HepG2 (cell line): Measurements from ENCODE around the gene PRKCB. TPM values are rescaled to one million over a fixed set of nuclear protein-coding genes. Genes with fewer than 3 reads are reported as not detected.

ENCODE experiments used
- ATAC-seq: fragments of 200-7000 bp; cut with Tn5 transposase; 3 replicates; pipeline ENCODE4 v1.9.1; 2020; ENCODE audit warnings: mild to moderate bottlenecking, moderate library complexity
- BruUV-seq: library from RNA; stranded (reverse); fragments of 400-500 nt; replicated peaks from 2 replicates; lab custom pipeline; 2021; lab: Mats Ljungman, UMichigan
- CTCF ChIA-PET: fragments of 300-600 bp; formaldehyde crosslinking; extraction: SDS; loops from one replicate; lab custom pipeline; 2021; ENCODE audit warnings: low total read pairs, inconsistent platforms, low intra/inter-chr PET ratio; lab: Yijun Ruan, JAX
- POLR2A ChIA-PET: fragments of 350-600 bp; sonication (Branson Sonifier 250); formaldehyde crosslinking; loops from one replicate; lab custom pipeline; 2020; ENCODE audit warnings: antibody characterized with exemption, inconsistent platforms; lab: Yijun Ruan, JAX
- DNase-seq: peaks from one replicate; pipeline ENCODE4 v3.0.0-alpha.2; 2015; ENCODE audit warnings: low spot score
- FAIRE-seq: peaks from 3 replicates; lab custom pipeline; 2011; peaks lifted over from hg19 to GRCh38; lab: Jason Lieb, UNC
- H2AFZ ChIP-seq: one replicate; pipeline ENCODE4 v1.6.1; 2011; ENCODE audit warnings: low read length, inconsistent platforms
- H3K27ac ChIP-seq: fragments of 300-600 bp; 3 replicates; pipeline ENCODE4 v1.8.0; 2011; ENCODE audit warnings: mixed run types, mild to moderate bottlenecking, mixed read lengths, low read length, inconsistent platforms; ENCODE audit not compliant: insufficient read depth; ENCODE audit errors: extremely low read length
- H3K27me3 ChIP-seq, 2 experiments: fragments of 200-600 bp in 1 of 2; 2 replicates in 1 of 2; 3 replicates in 1 of 2; pipeline versions ENCODE4 v1.6.0 to v1.8.0; 2011; ENCODE audit warnings: low read length in 2 of 2, mild to moderate bottlenecking in 2 of 2, moderate library complexity in 2 of 2, inconsistent platforms in 1 of 2; ENCODE audit not compliant: insufficient read depth in 2 of 2, control insufficient read depth in 1 of 2
- H3K36me3 ChIP-seq, 2 experiments: fragments of 200-600 bp in 1 of 2; replicated peaks in 1 of 2; 2 replicates in 1 of 2; 3 replicates in 1 of 2; pipeline versions ENCODE4 v1.5.1 to v1.8.0; 2011; ENCODE audit warnings: low read length in 2 of 2, inconsistent platforms in 1 of 2; ENCODE audit not compliant: insufficient read depth in 2 of 2, control insufficient read depth in 1 of 2
- H3K4me1 ChIP-seq: 2 replicates; pipeline ENCODE4 v1.5.1; 2012; ENCODE audit warnings: low read length, inconsistent platforms; ENCODE audit not compliant: insufficient read depth
- H3K4me2 ChIP-seq: 2 replicates; pipeline ENCODE4 v1.6.0; 2011; ENCODE audit warnings: low read depth, low read length, inconsistent platforms
- H3K4me3 ChIP-seq, 3 experiments: fragments of 200-600 bp in 1 of 3; sonication (generic), shearing (Covaris generic) in 1 of 3; replicated peaks in 1 of 3; 2 replicates each; pipeline ENCODE4 v1.5.1; 2011 to 2016; ENCODE audit warnings: low read length in 3 of 3, inconsistent platforms in 2 of 3, low read depth in 2 of 3, mild to moderate bottlenecking in 2 of 3, control low read depth in 1 of 3, mixed read lengths in 1 of 3; ENCODE audit not compliant: insufficient read depth in 1 of 3
- H3K79me2 ChIP-seq: one replicate; pipeline ENCODE4 v1.6.1; 2011; ENCODE audit warnings: low read length, inconsistent platforms; ENCODE audit not compliant: insufficient read depth
- H3K9ac ChIP-seq: 2 replicates; pipeline ENCODE4 v1.6.0; 2011; ENCODE audit warnings: mild to moderate bottlenecking, low read depth, low read length, inconsistent platforms; ENCODE audit not compliant: insufficient read depth
- H3K9me3 ChIP-seq: 2 replicates; pipeline ENCODE4 v1.5.1; 2012; ENCODE audit warnings: mild to moderate bottlenecking, low read length
- H4K20me1 ChIP-seq: 2 replicates; pipeline ENCODE4 v1.6.0; 2011; ENCODE audit warnings: inconsistent platforms, mild to moderate bottlenecking, low read length, moderate library complexity; ENCODE audit not compliant: insufficient read depth
- CBFB ChIP-seq: sonication (generic); formaldehyde crosslinking; IDR thresholded peaks from 2 replicates; pipeline ENCODE4 v1.4.0; 2020; ENCODE audit warnings: missing genetic modification reagents
- IKZF1 ChIP-seq: fragments of 450-650 bp; IDR thresholded peaks from 2 replicates; pipeline ENCODE4 v1.7.1; 2016
- KAT2B ChIP-seq: fragments of 150-350 bp; IDR thresholded peaks from 2 replicates; pipeline ENCODE4 v1.6.1; 2014; ENCODE audit warnings: low read depth, low read length, borderline replicate concordance
- NPAS2 ChIP-seq: sonication (generic); formaldehyde crosslinking; IDR thresholded peaks from 2 replicates; pipeline ENCODE4 v1.8.0; 2022; ENCODE audit warnings: mild to moderate bottlenecking, missing genetic modification reagents, borderline replicate concordance
- NR3C1 ChIP-seq: sonication (generic); formaldehyde crosslinking; IDR thresholded peaks from 2 replicates; pipeline ENCODE4 v1.4.0; 2020; ENCODE audit warnings: missing genetic modification reagents
- PTBP1 ChIP-seq: fragments of 200-400 bp; formaldehyde crosslinking; IDR thresholded peaks from 2 replicates; pipeline ENCODE4 v1.6.1; 2018; ENCODE audit warnings: low read length, low read depth; ENCODE audit not compliant: poor library complexity, severe bottlenecking
- RFXAP ChIP-seq: sonication (generic); formaldehyde crosslinking; IDR thresholded peaks from 2 replicates; pipeline ENCODE4 v1.4.0; 2020; ENCODE audit warnings: missing genetic modification reagents, borderline replicate concordance
- SOX5 ChIP-seq: IDR thresholded peaks from 2 replicates; pipeline ENCODE4 v1.6.1; 2016; ENCODE audit warnings: borderline replicate concordance
- SOX6 ChIP-seq, 2 experiments: fragments of 450-650 bp in 1 of 2; sonication (generic) in 1 of 2; formaldehyde crosslinking in 1 of 2; IDR thresholded peaks; 2 replicates each; pipeline versions ENCODE4 v1.4.0 to v1.6.1; 2017 to 2020; ENCODE audit warnings: antibody characterized with exemption in 1 of 2, mild to moderate bottlenecking in 1 of 2, missing genetic modification reagents in 1 of 2
- ZNF292 ChIP-seq: sonication (generic); formaldehyde crosslinking; IDR thresholded peaks from 2 replicates; pipeline ENCODE4 v1.8.1; 2022; ENCODE audit warnings: mild to moderate bottlenecking, low read depth, missing genetic modification reagents, borderline replicate concordance
- ZNF446 ChIP-seq: sonication (generic); formaldehyde crosslinking; IDR thresholded peaks from 2 replicates; pipeline ENCODE4 v1.5.0; 2020; ENCODE audit warnings: mild to moderate bottlenecking, missing genetic modification reagents
- ZNF616 ChIP-seq: sonication (generic); formaldehyde crosslinking; IDR thresholded peaks from 2 replicates; pipeline ENCODE4 v1.5.0; 2020; ENCODE audit warnings: low read depth, mild to moderate bottlenecking, missing genetic modification reagents
- WGBS: methylation state at CpG from one replicate; pipeline ENCODE4 v1.1.6; 2017; ENCODE audit warnings: low lambda C conversion rate; 5-methylcytosine and 5-hydroxymethylcytosine counted together
- in situ Hi-C: cut with HindIII; loops from 2 replicates; pipeline ENCODE4 v1.10.0; 2017; ENCODE audit warnings: low pct_unique_long_range_greater_than_20kb; ENCODE audit not compliant: extremely low pct_ligation_motif_present
- intact Hi-C: fragments of 100-400 bp; cut with micrococcal nuclease; formaldehyde crosslinking; loops from one replicate; pipeline ENCODE4 v1.10.0; 2022; ENCODE audit not compliant: unreplicated experiment
- polyA plus RNA-seq, 8 experiments: library from polyadenylated mRNA; depleted of rRNA in 3 of 8; stranded (reverse) in 7 of 8; unstranded in 1 of 8; fragments of >200 nt; fragmentation: Illumina TruSeq in 4 of 8; extraction: Trizol in 4 of 8; gene quantifications; 2 replicates each; pipeline versions ENCODE4 v1.2.1 to v1.2.3, GENCODE V29; 2011 to 2016; ENCODE audit warnings: low read depth in 4 of 8, missing spikeins in 1 of 8, mixed read lengths in 1 of 8; ENCODE audit not compliant: insufficient read depth in 1 of 8
- total RNA-seq, 5 experiments: library from RNA; depleted of rRNA; stranded (reverse); fragments of >200 nt; fragmentation: Illumina TruSeq; extraction: Trizol; gene quantifications; 2 replicates each; pipeline ENCODE4 v1.2.3, GENCODE V29; 2016; ENCODE audit warnings: low read depth in 1 of 5
- TF ChIP-seq, protein P1 (sequence below): IDR thresholded peaks from 2 replicates; pipeline ENCODE4 v1.6.1; 2016; ENCODE audit warnings: missing genetic modification reagents, missing compliant biosample characterization
- TF ChIP-seq, protein P2 (sequence below): sonication (generic); formaldehyde crosslinking; IDR thresholded peaks from 2 replicates; pipeline ENCODE4 v1.5.1; 2020; ENCODE audit warnings: mild to moderate bottlenecking, missing genetic modification reagents, borderline replicate concordance
- TF ChIP-seq, protein P3 (sequence below): sonication (generic); formaldehyde crosslinking; IDR thresholded peaks from 2 replicates; pipeline ENCODE4 v1.4.0; 2020; ENCODE audit warnings: missing genetic modification reagents
- TF ChIP-seq, protein P4 (sequence below): sonication (generic); formaldehyde crosslinking; IDR thresholded peaks from 2 replicates; pipeline ENCODE4 v1.4.0; 2020; ENCODE audit warnings: mild to moderate bottlenecking, missing genetic modification reagents

Gene PRKCB
- total and polyA plus RNA-seq, 2 of the 13 experiments (the other 11 are each of a cell fraction or from before 2014, with no cell fraction given): 0.01 TPM; not detected in 1

DNA sequence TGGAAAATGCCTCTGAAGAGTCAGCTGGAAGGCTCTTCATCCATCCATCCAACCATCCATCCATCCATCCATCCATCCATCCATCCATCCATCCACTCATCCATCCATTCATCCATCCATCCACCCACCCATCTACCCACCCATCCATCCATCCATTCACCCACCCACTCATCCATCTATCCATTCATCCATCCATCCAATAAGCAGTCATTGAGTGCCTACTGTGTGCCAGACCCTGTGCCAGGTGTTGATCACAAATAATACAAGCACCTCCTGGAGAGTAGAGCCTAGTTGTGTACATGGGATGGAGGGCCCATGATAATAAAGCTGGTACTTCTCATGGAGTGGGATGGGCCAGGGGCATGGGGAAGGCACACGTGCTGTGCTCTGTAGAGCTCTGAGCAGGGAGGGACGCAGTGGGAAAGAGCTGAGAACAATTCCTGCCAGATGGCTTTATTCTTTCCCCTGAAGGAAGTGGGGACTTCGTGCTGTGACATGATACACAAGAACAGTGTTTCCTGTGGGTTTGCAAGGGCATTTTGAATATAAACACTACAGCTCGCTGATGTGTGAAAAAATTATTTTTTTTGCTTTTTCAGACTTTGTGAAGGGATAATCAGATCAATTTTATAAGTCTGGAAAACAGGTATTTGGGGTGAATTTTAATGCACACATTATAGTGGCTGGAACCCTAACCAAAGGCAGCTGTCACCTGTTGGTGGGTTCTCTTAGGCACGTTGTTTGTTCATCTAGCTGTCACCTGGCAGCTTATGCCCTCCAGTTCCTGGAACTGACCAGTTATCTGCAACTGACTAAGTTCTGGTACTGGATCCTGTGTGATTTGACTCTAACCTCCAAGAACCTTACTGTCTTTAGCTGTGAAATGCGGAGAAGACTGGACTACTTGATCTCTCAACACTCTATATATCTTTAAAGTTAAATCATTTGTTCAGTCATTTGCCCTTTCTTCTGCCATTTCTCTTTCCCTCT is 61.3 kb downstream of the PRKCB start:
- ATAC-seq (no peak), FAIRE-seq (no peak), DNase-seq (no peak)
- in situ Hi-C loops: loop anchor here (5.0 kb wide), 1 partner anchor 50 kb away; no protein-coding TSS in a partner anchor
- intact Hi-C loops: no loop called here
- Histone ChIP-seq H3K79me2 (no peaks in the 10 kb centered on the region), H3K36me3 (no peaks in the 10 kb centered on the region), H3K4me1 (no peaks in the 10 kb centered on the region), H3K9ac (no peak overlapping the region), H4K20me1 (no peaks in the 10 kb centered on the region), H3K27ac (no peak overlapping the region), H3K27me3 (peaks cover 0 to 5% of the 10 kb centered on the region in 2 experiments; a peak in 1 of 5 replicates), H2AFZ (no peak overlapping the region), H3K4me2 (no peak overlapping the region), H3K9me3 (no peaks in the 10 kb centered on the region), H3K4me3 (no peak overlapping the region)
- TF ChIP-seq SOX5 (no peak), NR3C1 (CRISPR knock-in tag) (no peak), RFXAP (no peak), NPAS2 (no peak), ZNF616 (CRISPR knock-in tag) (no peak), IKZF1 (no peak), SOX6 (IDR thresholded peaks at IDR 0.05) (no peak), SOX6 (CRISPR knock-in tag; IDR thresholded peaks at IDR 0.05) (no peak), KAT2B (no peak), ZNF446 (CRISPR knock-in tag) (no peak), CBFB (CRISPR knock-in tag) (no peak), ZNF292 (CRISPR knock-in tag) (no peak), PTBP1 (no peak)
- TF ChIP-seq, protein P1, sequence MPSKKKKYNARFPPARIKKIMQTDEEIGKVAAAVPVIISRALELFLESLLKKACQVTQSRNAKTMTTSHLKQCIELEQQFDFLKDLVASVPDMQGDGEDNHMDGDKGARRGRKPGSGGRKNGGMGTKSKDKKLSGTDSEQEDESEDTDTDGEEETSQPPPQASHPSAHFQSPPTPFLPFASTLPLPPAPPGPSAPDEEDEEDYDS: no peak
- TF ChIP-seq, protein P2, sequence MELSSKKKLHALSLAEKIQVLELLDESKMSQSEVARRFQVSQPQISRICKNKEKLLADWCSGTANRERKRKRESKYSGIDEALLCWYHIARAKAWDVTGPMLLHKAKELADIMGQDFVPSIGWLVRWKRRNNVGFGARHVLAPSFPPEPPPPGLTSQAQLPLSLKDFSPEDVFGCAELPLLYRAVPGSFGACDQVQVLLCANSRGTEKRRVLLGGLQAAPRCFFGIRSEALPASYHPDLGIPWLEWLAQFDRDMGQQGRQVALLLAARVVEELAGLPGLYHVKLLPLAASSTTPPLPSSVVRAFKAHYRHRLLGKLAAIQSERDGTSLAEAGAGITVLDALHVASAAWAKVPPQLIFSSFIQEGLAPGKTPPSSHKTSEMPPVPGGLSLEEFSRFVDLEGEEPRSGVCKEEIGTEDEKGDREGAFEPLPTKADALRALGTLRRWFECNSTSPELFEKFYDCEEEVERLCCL (CRISPR knock-in tag): no peak
- TF ChIP-seq, protein P3, sequence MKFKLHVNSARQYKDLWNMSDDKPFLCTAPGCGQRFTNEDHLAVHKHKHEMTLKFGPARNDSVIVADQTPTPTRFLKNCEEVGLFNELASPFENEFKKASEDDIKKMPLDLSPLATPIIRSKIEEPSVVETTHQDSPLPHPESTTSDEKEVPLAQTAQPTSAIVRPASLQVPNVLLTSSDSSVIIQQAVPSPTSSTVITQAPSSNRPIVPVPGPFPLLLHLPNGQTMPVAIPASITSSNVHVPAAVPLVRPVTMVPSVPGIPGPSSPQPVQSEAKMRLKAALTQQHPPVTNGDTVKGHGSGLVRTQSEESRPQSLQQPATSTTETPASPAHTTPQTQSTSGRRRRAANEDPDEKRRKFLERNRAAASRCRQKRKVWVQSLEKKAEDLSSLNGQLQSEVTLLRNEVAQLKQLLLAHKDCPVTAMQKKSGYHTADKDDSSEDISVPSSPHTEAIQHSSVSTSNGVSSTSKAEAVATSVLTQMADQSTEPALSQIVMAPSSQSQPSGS (CRISPR knock-in tag): no peak
- TF ChIP-seq, protein P4, sequence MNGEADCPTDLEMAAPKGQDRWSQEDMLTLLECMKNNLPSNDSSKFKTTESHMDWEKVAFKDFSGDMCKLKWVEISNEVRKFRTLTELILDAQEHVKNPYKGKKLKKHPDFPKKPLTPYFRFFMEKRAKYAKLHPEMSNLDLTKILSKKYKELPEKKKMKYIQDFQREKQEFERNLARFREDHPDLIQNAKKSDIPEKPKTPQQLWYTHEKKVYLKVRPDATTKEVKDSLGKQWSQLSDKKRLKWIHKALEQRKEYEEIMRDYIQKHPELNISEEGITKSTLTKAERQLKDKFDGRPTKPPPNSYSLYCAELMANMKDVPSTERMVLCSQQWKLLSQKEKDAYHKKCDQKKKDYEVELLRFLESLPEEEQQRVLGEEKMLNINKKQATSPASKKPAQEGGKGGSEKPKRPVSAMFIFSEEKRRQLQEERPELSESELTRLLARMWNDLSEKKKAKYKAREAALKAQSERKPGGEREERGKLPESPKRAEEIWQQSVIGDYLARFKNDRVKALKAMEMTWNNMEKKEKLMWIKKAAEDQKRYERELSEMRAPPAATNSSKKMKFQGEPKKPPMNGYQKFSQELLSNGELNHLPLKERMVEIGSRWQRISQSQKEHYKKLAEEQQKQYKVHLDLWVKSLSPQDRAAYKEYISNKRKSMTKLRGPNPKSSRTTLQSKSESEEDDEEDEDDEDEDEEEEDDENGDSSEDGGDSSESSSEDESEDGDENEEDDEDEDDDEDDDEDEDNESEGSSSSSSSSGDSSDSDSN (CRISPR knock-in tag): no peak
- 6% methylated on average over 6 of the region's 6 CpGs for WGBS
- BruUV-seq: no TSS peak
- POLR2A ChIA-PET: no interaction called here
- CTCF ChIA-PET: no interaction called here
